PFSK-1 (cell line): ENCODE results near the gene ATRIP.

Experiments used
- POLR2AphosphoS5 ChIP-seq: IDR thresholded peaks from 2 replicates; pipeline ENCODE4 v1.6.1; 2012; ENCODE audit warnings: low read depth, mild to moderate bottlenecking, control low read depth, low read length, moderate library complexity
- REST ChIP-seq, 2 experiments: IDR thresholded peaks; 2 replicates each; pipeline versions ENCODE4 v1.6.1 to v1.8.0; 2011 to 2012; ENCODE audit warnings: low read depth in 2 of 2, low read length in 2 of 2, control low read depth in 1 of 2, inconsistent platforms in 1 of 2, mild to moderate bottlenecking in 1 of 2, moderate library complexity in 1 of 2; ENCODE audit not compliant: insufficient read depth in 1 of 2

DNA sequence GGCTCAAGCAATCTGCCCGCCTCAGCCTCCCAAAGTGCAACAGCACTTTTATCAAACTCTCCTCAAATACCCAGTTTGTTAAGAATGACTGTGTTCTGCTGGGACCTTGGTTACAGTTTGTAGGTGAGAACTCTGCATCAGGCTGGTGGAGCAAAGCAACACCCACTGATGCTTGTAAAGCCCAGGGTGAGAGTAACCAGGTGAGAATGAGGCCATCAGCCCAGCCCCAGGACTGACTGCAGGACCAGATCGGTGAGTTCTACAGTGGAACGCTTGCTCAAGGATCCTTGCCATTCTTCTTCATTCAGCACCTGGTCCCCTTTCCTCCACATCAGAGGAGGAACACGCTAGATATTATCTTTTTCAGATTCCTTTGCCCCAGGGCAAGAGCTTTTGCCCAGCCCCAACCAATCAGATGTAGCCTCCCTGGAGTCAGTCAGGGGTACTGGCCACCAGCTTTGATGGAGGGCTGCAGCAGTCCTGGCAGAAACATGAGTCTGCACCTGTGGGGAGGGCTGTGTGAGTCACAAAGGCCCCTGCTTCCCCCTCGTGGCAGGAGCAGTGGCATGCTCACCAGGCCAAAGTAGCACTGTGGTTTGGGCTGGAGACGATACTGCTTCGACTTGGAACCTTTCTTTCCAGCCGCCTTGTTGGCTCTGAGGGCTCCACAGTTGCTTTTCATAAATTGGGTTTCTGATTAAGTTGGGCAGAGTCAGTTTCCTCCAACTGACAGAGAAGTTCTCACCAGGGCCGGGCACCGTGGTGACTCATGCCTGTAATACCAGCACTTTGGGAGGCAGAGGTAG is 60.9 kb downstream of the ATRIP start:
- no peak for TF ChIP-seq REST (IDR thresholded peaks at IDR 0.05; ENCODE audit: insufficient read depth in 1 of 2, low read depth in 2 of 2, low read length in 2 of 2)
- TF ChIP-seq POLR2AphosphoS5: no peak
